ENCODE measurements around the gene RNASE3.
"Not testable (repeated sequence)": the region's sequence is repeated elsewhere in the genome, so short reads cannot be mapped to it uniquely, and the experiment has no call there.

RNASE3 gene

DNA sequence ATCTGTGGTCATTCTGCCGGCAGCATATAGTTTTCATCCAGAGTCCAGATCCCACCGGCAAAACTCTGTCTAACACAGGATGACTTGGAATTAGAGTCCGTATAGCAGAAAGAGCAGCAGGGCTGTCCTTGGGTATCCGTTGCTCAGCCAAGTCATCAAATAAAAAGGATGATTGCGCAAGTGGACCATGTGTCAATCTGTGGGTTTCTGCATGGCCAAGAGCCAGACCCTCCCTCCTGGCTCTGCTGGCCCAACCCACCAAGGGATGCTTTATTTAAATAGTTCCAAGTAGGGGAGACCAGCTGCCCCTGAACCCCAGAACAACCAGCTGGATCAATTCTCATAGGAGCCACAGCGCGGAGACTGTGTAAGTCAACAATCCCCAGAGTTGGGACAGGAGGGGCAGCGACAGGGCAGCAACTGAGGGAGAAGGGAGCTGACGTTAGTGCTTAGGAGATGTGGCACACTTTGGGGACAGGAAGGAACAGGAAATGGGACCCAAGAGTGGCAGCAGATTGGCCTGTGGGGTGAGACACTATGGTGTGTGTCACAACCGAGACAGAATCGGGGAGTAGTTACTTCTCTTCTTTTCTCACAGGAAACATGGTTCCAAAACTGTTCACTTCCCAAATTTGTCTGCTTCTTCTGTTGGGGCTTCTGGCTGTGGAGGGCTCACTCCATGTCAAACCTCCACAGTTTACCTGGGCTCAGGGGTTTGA lies 28.0 kb downstream of the RNASE3 start:
- not testable (repeated sequence) for DNase-seq (ENCODE audit: low read depth in 2 of 2)

DNA sequence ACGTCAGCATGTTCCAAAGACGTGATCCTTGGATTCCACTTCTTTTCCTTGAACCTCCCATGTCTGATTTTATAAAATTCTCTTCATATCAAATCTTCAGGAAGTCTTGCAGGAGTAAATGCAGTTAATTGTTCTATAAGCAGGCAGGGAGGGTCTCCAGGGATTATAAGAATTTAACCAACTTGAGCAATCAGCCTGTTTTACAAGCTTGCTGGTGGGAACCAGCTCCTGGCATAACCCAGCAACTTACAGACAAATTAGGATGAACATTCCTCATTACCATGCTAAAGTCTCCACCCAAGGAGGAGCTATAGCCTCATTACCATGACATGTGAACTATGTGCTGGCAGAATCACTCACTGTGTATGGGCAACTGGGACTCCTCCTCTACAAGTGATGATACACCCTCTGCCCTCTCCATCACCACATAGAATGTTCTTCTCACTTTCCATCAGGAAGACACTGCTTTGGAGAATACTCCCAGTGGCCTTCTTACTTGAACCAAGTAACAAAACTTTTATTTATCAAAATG lies 32.6 kb downstream of the RNASE3 start:
- not testable (repeated sequence) for DNase-seq (ENCODE audit: low read depth in 2 of 2)

DNA sequence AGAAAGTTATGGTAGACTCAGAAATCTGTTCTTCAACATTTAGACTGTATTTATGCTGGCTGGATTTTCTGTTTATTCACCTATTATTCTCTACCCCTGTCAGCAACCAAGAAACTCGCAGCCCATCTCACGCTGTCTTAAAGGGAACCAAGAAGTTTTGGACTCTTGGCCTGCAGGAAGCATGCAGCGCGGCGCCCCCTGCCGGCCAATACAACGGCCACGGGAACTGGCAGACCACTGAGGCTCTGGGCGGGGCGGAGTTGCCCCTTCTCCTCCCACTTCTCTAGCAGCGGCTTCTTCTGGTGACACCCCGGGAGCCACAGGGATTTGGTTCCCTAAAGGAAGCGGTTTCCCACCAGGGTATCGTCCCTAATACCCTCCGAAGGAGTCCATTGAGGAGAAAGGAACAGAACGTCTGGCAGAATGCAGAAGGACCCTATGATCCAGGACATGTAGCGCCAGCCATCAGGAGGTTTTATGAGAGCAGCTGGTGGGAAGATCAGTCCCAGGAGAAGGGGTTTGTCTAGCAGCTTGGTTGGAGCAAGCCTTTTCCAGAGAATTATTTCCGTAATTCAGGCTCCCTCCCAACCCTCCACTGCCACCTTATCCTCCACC lies 43.1 kb downstream of the RNASE3 start:
- DNase-seq (ENCODE audit: low read depth in 2 of 2): no peak

DNA sequence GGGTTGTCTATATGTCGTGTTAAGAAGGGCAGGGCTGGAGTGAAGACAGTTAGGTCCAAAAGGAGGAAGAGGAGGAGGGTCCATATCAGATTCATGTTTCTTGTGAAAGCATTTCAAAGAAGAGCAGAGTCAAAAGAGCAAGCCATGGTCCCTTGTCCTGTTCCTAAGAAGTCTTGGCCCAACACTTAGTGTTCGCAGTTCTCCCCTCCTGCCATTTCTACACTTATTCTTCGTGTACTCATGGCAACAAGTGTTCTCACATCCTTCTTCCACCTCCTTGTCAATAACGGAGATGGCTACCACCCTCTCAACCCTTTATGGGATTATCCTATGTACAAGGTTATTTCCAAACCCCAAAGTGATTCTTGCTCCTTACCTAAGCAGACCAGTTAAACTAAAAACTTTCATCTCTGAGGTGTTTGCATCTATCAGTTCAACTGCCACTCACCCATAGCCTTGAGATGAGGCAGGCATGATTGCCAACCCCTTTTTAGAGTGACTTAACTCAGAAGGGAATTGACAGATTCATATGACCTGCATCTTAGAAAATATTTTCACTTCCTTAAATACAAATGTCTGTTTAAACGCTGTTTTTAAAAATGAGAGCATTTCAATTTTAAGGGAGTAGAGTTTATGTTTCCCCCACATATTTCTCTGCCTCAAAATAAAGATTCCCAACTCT lies 44.3 kb downstream of the RNASE3 start:
- DNase-seq (ENCODE audit: low read depth in 2 of 2): no peak

Data from stimulated activated CD8-positive, alpha-beta memory T cell treated with anti-CD3 and anti-CD28 coated beads, Interleukin-7, amount 100 ng/mL, for 4 hours (primary cell).